Measurements from ENCODE around the gene FAM9B.
"Not testable (repeated sequence)": the region's sequence is repeated elsewhere in the genome, so short reads cannot be mapped to it uniquely, and the experiment has no call there.

Gene FAM9B

GRCh38 chrX:9038244-9038643 lies 4.3 kb upstream of the FAM9B start:
- Mint-ChIP-seq H3K4me3 (no peak overlapping the region), H3K4me1 (no peaks in the 10 kb centered on the region), H3K36me3 (ENCODE audit: low read depth) (no peaks in the 10 kb centered on the region), H3K27me3 (ENCODE audit: low read depth) (no peaks in the 10 kb centered on the region), H3K27ac (no peak overlapping the region), H3K9me3 (peaks cover 14% of the 10 kb centered on the region)
- no peak for TF ChIP-seq CTCF (IDR thresholded peaks at IDR 0.05; ENCODE audit: unreplicated experiment in 3 of 3)

- Mint-ChIP-seq H3K27ac (no peak overlapping the region), H3K36me3 (ENCODE audit: low read depth) (no peaks in the 10 kb centered on the region), H3K27me3 (ENCODE audit: low read depth) (no peaks in the 10 kb centered on the region), H3K4me3 (no peak overlapping the region), H3K9me3 (peaks cover 14% of the 10 kb centered on the region), H3K4me1 (no peaks in the 10 kb centered on the region)
- no peak for TF ChIP-seq CTCF (IDR thresholded peaks at IDR 0.05; ENCODE audit: unreplicated experiment in 3 of 3)
Measured at GRCh38 chrX:9037296-9037695, 3.4 kb upstream of the FAM9B start.

GRCh38 chrX:9033586-9033985 lies 341 bp downstream of the FAM9B start:
- Mint-ChIP-seq H3K36me3 (ENCODE audit: low read depth) (no peaks in the 10 kb centered on the region), H3K27ac (no peak overlapping the region), H3K27me3 (ENCODE audit: low read depth) (no peaks in the 10 kb centered on the region), H3K4me1 (no peaks in the 10 kb centered on the region), H3K9me3 (peaks cover 12% of the 10 kb centered on the region), H3K4me3 (no peak overlapping the region)
- TF ChIP-seq CTCF (IDR thresholded peaks at IDR 0.05; ENCODE audit: unreplicated experiment in 3 of 3), result no peak

- Mint-ChIP-seq H3K36me3 (ENCODE audit: low read depth) (no peaks in the 10 kb centered on the region), H3K4me1 (no peaks in the 10 kb centered on the region), H3K27ac (no peak overlapping the region), H3K4me3 (no peak overlapping the region), H3K27me3 (ENCODE audit: low read depth) (no peaks in the 10 kb centered on the region), H3K9me3 (peaks cover 12% of the 10 kb centered on the region)
- no peak for TF ChIP-seq CTCF (IDR thresholded peaks at IDR 0.05; ENCODE audit: unreplicated experiment in 3 of 3)
Measured at GRCh38 chrX:9033179-9033578, 748 bp downstream of the FAM9B start.

- TF ChIP-seq CTCF (IDR thresholded peaks at IDR 0.05; ENCODE audit: unreplicated experiment in 3 of 3), result no peak
- Mint-ChIP-seq H3K36me3 (ENCODE audit: low read depth) (peaks cover 3% of the 10 kb centered on the region), H3K9me3 (no peaks in the 10 kb centered on the region), H3K4me1 (no peaks in the 10 kb centered on the region), H3K4me3 (no peak overlapping the region), H3K27ac (no peak overlapping the region), H3K27me3 (ENCODE audit: low read depth) (no peaks in the 10 kb centered on the region)
Measured at GRCh38 chrX:9023293-9023692, 10.6 kb downstream of the FAM9B start.

GRCh38 chrX:9019151-9019550 lies 14.8 kb downstream of the FAM9B start:
- H3K36me3 Mint-ChIP-seq (ENCODE audit: low read depth), result peaks cover 3% of the 10 kb centered on the region

GRCh38 chrX:9018332-9018731 lies 15.6 kb downstream of the FAM9B start:
- H3K36me3 Mint-ChIP-seq (ENCODE audit: low read depth); H3K4me1 Mint-ChIP-seq: not testable (repeated sequence)

More at GRCh38 chrX:9019151-9019550, 14.8 kb downstream of the FAM9B start:
- Mint-ChIP-seq H3K27ac (no peak overlapping the region), H3K27me3 (ENCODE audit: low read depth) (no peaks in the 10 kb centered on the region), H3K9me3 (peaks cover 5% of the 10 kb centered on the region), H3K4me3 (no peak overlapping the region), H3K4me1 (no peaks in the 10 kb centered on the region)
- no peak for TF ChIP-seq CTCF (IDR thresholded peaks at IDR 0.05; ENCODE audit: unreplicated experiment in 3 of 3)

More at GRCh38 chrX:9018332-9018731, 15.6 kb downstream of the FAM9B start:
- not testable (repeated sequence) for H3K9me3 Mint-ChIP-seq; H3K4me3 Mint-ChIP-seq; H3K27ac Mint-ChIP-seq; H3K27me3 Mint-ChIP-seq (ENCODE audit: low read depth)
